ENCODE measurements around the gene CAMTA1.

Gene CAMTA1

DNA sequence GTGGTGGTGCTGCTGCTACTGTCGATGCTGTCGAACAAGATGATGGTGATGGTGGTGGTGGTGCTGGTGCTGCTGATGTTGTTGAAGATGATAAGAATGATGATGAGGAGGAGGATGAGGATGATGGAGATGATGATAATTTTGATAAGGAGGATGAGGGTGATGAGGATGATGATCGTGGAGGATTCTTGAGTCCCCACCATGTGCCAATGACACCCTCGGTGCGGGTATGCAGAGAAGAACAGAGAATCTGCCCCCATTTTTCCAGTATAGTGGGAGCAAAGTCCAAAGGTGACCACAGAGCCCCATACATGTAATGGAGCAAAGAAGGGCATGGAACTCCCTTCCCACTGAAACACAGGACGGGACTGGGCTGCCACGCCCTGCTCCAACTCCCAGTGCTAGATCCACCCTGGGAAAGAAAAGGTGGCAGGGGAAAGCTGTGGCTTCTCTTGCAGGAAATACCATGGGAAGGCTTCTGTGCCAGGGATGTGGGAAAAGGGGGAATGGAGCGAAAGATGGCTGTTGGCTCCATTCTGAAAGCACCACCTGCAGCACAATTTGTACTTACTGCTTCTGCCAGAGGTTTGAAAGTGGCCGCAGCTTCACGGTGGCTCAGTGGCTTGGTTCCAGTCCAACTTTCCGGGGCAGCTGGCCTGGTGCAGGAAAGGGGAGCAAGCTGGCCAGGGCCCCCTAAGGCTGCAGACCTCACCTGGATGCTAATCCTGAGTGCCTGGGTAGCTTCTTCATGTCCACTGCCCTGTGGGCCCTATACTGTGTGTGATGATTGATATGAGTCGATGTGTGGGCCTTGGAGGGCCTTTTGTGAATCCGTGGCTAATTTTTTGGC is 598.6 kb downstream of the CAMTA1 start:
- DNase-seq: no peak

GRCh38 chr1:7384679-7385078 is 599.4 kb downstream of the CAMTA1 start:
- DNase-seq: no peak

GRCh38 chr1:7385471-7386225 is 600.4 kb downstream of the CAMTA1 start:
- no peak for DNase-seq

DNA sequence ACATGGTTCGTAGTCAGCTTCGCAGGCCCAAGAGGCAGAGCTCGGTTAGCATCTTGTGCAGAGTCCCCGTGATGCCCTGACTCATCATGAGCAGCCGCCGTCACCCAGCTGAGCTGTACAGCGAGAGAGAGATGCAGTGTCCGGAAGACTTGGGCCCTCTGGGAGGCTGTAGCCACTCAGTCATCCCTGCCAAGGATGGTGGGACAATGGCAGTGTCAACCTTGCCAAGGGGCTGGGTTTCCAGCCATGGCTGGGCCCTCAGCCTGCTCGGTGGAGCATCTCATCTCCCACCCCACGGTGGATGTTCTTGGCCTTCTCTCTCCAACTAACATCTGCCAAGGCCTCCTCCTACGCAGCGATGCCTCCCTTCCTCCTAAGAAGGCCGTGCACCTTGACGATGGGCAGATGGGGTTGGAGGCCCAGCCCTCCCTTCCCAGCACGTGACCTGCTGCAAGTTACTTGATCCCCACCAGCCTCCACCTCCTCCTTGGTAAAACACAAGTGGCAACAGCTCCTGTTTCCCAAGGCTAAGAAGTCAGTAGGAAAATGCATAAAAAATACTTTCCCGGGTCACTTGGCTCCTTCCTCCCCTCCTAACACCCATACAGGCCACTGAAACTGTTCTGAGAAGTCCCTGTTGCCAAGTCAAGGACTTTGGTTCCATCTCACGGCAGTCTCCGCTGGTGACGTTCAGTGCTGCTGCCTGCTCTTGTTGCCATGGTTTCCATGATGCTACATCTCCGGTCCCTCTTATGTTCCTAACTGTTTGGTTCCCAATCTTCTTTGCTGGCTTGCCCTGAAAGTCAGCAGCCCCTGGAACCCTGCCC is 601.2 kb downstream of the CAMTA1 start:
- DNase-seq: no peak

DNA sequence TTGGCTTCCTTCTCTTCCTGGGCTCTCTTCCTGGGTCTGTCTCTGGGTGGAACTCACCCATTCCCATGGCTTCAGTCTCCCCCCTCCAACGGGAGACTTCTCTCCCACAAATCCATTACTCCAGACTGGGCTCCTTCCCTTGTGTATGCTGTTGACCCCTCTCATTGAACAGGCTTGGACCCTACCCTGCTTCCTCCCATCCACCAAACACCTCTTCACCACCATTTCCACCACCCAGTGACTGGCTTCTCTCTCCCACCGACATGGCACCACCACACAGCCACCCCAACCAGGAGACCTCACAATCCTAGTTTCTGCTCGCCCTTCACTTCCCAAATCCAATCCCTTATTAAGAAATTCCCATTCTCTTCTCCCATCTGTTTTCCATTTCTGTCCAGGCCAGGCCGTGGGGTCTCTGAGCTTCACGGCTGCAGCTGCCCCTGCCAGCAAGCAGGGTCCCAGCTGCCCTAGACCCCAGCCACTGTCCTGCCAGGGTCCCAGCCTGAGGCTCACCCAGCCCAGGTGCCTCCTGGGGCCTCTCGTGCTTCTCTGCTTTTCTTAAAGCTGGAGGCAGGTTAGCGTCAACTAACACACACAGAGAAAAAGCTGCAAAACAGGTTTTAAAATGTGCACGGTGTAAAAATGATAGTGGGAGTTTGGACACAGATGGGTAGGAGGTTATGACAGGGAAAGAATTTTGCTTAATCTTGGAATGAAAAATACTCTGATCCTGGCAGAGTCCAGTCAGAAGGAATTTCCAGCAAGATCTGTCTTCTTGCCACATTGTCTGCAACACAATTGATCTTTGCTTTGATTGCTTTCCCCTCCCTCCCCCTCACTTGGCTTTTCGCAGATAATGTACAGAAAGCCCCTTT is 602.0 kb downstream of the CAMTA1 start:
- no peak for DNase-seq

- DNase-seq: no peak
These were observed 602.9 kb downstream of the CAMTA1 start for GRCh38 chr1:7388141-7388487.

DNA sequence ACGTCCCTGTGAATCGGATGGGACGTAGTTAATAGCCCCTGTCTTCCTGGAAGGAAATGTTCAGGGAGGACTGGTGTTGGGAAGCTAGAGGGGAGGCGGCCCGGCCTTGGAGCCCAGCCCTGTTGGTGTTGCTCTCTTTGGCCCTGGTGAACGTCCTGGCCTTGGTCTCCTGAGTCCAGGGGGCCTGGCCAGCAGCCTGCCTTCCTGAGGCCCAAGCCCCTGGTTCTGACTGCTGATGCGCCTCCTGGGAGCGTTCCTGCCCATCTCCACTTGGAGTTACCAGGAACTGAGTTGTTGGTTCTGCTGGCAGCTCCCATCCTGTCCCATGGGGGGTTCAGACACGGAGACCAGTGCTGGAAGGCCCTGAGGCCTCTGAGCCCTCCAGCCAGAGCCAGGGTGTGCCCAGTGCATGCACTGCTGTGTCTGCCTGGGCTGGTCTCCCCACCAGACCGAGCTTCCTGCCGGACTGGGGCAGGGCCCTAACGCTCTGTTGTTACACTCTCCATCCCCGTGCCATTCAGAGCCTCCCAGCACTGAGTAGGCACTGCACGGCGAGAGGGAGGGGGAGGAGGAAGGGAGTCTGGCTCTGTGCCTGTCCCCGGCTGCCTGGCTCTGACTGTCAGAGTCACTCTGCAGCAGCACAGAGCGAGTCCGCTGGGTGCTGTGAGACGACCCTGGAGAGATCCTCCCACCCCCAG is 603.4 kb downstream of the CAMTA1 start:
- no peak for DNase-seq

- no peak for DNase-seq
These were observed 604.1 kb downstream of the CAMTA1 start for GRCh38 chr1:7389201-7389905.

- DNase-seq: no peak
These were observed 604.8 kb downstream of the CAMTA1 start for GRCh38 chr1:7389906-7390603.

DNA sequence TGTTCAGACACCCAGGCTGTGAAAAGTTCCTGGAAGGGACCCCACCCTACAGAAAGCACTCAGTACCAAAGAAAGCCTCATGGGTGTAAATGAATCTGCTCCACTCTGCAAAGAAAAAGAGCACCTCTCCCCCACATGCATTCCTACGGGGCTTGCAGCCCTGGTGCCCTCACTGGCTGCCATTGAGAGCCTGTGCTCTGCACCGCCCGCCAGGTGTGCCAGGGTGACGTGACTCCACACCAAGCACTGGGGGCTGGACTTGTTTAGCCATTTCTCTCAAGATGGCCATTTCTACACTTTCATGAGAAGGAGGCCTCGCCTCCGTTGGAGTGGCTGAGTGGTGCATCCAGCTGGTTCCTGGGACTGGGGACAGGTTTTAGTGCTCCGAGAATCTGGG is 605.3 kb downstream of the CAMTA1 start:
- DNase-seq: no peak

GRCh38 chr1:7393136-7393535 is 607.9 kb downstream of the CAMTA1 start:
- no peak for DNase-seq

- no peak for DNase-seq
These were observed 610.0 kb downstream of the CAMTA1 start for GRCh38 chr1:7395251-7395650.

DNA sequence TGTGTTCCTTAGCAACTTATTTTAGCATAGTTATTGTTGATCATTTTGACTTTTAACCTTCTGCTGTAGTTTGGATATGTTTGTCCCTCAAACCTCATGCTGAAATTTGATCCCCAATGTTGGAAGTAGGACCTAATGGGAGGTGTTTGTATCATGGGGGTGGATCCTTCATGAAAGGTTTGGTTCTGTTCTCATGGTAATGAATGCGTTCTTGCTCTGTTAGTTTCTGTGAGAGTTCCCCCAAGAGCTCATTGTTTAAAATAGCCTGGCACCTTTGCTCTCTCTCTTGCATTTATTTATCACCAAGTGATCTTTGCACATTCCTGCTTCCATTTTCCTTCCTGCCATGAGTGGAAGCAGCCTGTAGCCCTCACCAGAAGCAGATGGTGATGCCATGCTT is 613.7 kb downstream of the CAMTA1 start:
- DNase-seq: no peak

GRCh38 chr1:7399514-7400125 is 614.4 kb downstream of the CAMTA1 start:
- DNase-seq: no peak

- no peak for DNase-seq
These were observed 615.3 kb downstream of the CAMTA1 start for GRCh38 chr1:7400566-7400965.

DNA sequence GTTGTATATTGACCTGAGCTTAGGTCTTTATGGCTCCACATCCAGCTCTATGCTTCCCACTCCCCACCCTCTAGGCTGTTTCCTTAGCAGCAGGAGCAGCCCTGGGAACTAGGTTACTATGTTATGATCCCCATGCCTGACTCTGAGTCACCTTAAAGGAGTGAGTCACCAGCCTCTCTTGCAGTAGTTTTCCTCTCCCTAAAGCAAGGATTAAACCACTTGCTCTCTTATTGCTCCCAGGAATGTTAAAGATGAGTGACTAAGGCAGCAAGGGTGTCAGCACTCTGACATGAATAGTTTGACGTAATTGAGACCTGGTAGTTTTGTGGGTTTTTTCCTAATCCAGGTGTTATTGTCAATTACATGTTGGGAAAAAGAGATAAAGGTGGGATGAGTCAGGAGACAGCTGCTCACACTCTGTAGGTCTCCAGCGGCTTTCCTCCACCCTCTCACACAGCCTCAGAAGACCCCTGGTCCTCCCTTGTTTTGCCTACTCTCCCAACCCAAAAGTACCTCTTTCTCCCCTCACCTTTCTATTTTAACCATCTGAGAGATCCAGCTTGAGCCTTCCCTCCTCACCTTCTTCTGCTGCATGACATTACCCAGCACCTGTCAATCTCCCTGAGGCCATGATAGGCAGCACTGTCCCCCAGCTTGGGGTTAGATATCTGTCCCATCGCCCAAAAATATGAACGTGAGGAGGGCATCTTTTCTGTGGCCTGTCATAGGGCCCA is 616.7 kb downstream of the CAMTA1 start:
- DNase-seq: no peak

DNA sequence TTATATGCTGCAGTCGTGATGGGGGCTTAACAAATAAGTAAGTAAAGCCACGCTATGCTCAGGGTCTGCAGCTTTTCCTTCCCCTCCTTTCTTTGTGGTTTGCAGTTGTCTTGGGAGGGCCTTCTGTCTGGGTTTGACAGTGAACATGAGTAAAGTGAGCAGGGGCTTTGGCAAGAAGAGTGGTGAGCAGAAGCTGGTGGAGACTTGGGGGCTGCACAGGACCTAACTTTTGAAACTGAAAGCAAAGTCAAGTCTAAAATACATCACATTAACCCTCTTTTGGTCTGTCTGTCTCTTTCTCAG is 617.2 kb downstream of the CAMTA1 start:
- DNase-seq: no peak

GRCh38 chr1:7403265-7404045 is 618.2 kb downstream of the CAMTA1 start:
- DNase-seq: no peak

Data from T-helper 2 cell (primary cell).